ENCODE data around the gene MGA.

DNA sequence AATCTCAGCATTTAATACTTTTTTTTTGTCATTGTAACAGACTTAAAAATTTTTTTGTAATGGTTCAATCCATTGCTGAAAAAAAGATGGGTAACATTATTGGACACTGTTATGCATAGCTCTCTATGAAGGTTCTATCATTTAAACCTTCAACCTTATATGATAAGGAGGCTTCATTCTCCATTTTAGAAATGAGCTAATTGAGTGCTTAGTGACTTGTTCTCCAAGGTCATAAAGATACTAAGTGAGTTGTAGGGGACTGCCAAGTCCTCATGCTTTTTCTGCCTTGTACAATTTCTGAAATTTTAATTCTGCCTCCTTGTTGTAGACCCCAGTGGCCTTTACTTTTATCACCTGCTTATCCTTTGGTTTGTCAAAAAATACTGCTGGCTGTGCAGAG lies 56.7 kb downstream of the MGA start:
- TF ChIP-seq, protein P1, sequence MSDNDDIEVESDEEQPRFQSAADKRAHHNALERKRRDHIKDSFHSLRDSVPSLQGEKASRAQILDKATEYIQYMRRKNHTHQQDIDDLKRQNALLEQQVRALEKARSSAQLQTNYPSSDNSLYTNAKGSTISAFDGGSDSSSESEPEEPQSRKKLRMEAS (IDR thresholded peaks at IDR 0.05), result no peak
- TF ChIP-seq EP300 (IDR thresholded peaks at IDR 0.05; ENCODE audit: borderline replicate concordance in 1 of 2, low read depth in 2 of 2, low read length in 2 of 2) (no peak), BRCA1 (IDR thresholded peaks at IDR 0.05; ENCODE audit: low read depth, low read length) (no peak), SP4 (IDR thresholded peaks at IDR 0.05; ENCODE audit: low read length) (no peak), JUND (IDR thresholded peaks at IDR 0.05; ENCODE audit: low read length) (no peak), NRF1 (IDR thresholded peaks at IDR 0.05; ENCODE audit: low read depth, low read length) (no peak), TAF7 (optimal IDR thresholded peaks at IDR 0.05; ENCODE audit: borderline replicate concordance, low read depth, low read length) (no peak)
- TF ChIP-seq, protein P2, sequence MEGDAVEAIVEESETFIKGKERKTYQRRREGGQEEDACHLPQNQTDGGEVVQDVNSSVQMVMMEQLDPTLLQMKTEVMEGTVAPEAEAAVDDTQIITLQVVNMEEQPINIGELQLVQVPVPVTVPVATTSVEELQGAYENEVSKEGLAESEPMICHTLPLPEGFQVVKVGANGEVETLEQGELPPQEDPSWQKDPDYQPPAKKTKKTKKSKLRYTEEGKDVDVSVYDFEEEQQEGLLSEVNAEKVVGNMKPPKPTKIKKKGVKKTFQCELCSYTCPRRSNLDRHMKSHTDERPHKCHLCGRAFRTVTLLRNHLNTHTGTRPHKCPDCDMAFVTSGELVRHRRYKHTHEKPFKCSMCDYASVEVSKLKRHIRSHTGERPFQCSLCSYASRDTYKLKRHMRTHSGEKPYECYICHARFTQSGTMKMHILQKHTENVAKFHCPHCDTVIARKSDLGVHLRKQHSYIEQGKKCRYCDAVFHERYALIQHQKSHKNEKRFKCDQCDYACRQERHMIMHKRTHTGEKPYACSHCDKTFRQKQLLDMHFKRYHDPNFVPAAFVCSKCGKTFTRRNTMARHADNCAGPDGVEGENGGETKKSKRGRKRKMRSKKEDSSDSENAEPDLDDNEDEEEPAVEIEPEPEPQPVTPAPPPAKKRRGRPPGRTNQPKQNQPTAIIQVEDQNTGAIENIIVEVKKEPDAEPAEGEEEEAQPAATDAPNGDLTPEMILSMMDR (IDR thresholded peaks at IDR 0.05; ENCODE audit: control extremely low read depth in 1 of 3, insufficient read depth in 1 of 3, low read depth in 1 of 3, low read length in 3 of 3), result no peak

All from H1 (cell line).